CD8-positive, alpha-beta memory T cell (primary cell): Measurements from ENCODE around the gene S100A8. TPM values are rescaled to one million over a fixed set of nuclear protein-coding genes. Genes with fewer than 3 reads are reported as not detected.

Source experiments
- CTCF ChIA-PET: fragments of 350-600 bp; sonication (Branson Sonifier 250); formaldehyde crosslinking; loops from one replicate; lab custom pipeline; 2021; ENCODE audit warnings: antibody characterized with exemption; lab: Charles Lee
- POLR2A ChIA-PET: fragments of 350-600 bp; sonication (Branson Sonifier 250); formaldehyde crosslinking; loops from one replicate; lab custom pipeline; 2021; ENCODE audit warnings: antibody characterized with exemption; lab: Charles Lee
- DNase-seq, 5 donors: peaks; one replicate each; pipeline versions ENCODE4 v3.0.0 to v3.0.0-alpha.2; 2020 to 2022; ENCODE audit warnings: mixed read lengths in 1 of 5
- H3K27ac ChIP-seq: one replicate; pipeline ENCODE4 v1.7.0; 2013; ENCODE audit warnings: low read depth, mild to moderate bottlenecking, low read length, moderate library complexity
- H3K27me3 ChIP-seq: 2 replicates; pipeline ENCODE4 v1.7.0; 2013; ENCODE audit warnings: low read length, mild to moderate bottlenecking; ENCODE audit not compliant: insufficient read depth, poor library complexity, severe bottlenecking
- H3K36me3 ChIP-seq: 2 replicates; pipeline ENCODE4 v1.7.0; 2013; ENCODE audit warnings: mild to moderate bottlenecking, low read length, moderate library complexity; ENCODE audit not compliant: insufficient read depth
- H3K4me1 ChIP-seq: 2 replicates; pipeline ENCODE4 v1.7.0; 2013; ENCODE audit warnings: mild to moderate bottlenecking, low read length, moderate library complexity; ENCODE audit not compliant: insufficient read depth
- H3K4me3 ChIP-seq: 2 replicates; pipeline ENCODE4 v1.7.0; 2013; ENCODE audit warnings: mild to moderate bottlenecking, low read length
- H3K9me3 ChIP-seq: 2 replicates; pipeline ENCODE4 v1.7.0; 2013; ENCODE audit warnings: mild to moderate bottlenecking, low read length
- H3K27ac Mint-ChIP-seq, 8 donors: one replicate each; pipeline ENCODE4 v1.8.0; 2020 to 2021; ENCODE audit warnings: mixed read lengths in 8 of 8, mild to moderate bottlenecking in 6 of 8, inconsistent platforms in 3 of 8, moderate library complexity in 3 of 8
- H3K27me3 Mint-ChIP-seq, 2 donors: one replicate each; pipeline ENCODE4 v1.8.0; 2020 to 2021; ENCODE audit warnings: mixed read lengths in 2 of 2, mild to moderate bottlenecking in 1 of 2, moderate library complexity in 1 of 2
- H3K36me3 Mint-ChIP-seq, 3 donors: one replicate each; pipeline ENCODE4 v1.8.0; 2020 to 2021; ENCODE audit warnings: mixed read lengths in 3 of 3, inconsistent platforms in 1 of 3, mild to moderate bottlenecking in 1 of 3
- H3K4me1 Mint-ChIP-seq, 3 donors: one replicate each; pipeline ENCODE4 v1.8.0; 2020 to 2021; ENCODE audit warnings: mixed read lengths in 3 of 3, inconsistent platforms in 1 of 3, mild to moderate bottlenecking in 1 of 3
- H3K4me3 Mint-ChIP-seq, 7 donors: one replicate each; pipeline ENCODE4 v1.8.0; 2020 to 2021; ENCODE audit warnings: mixed read lengths in 7 of 7, mild to moderate bottlenecking in 6 of 7, moderate library complexity in 4 of 7, inconsistent platforms in 2 of 7
- H3K9me3 Mint-ChIP-seq, 5 donors: one replicate each; pipeline ENCODE4 v1.8.0; 2020 to 2022; ENCODE audit warnings: mixed read lengths in 5 of 5, mild to moderate bottlenecking in 3 of 5, moderate library complexity in 2 of 5, inconsistent platforms in 1 of 5
- polyA plus RNA-seq: library from polyadenylated mRNA; unstranded; fragments of 300-500 nt; fragmentation: Illumina TruSeq; gene quantifications from one replicate; pipeline ENCODE4 v1.2.3, GENCODE V29; 2021
- total RNA-seq, 2 experiments: library from RNA; stranded (reverse); gene quantifications; one replicate each; pipeline ENCODE4 v1.2.3, GENCODE V29; 2021

Gene S100A8
- total and polyA plus RNA-seq, 3 experiments from 2014 or later, result not detected

DNA sequence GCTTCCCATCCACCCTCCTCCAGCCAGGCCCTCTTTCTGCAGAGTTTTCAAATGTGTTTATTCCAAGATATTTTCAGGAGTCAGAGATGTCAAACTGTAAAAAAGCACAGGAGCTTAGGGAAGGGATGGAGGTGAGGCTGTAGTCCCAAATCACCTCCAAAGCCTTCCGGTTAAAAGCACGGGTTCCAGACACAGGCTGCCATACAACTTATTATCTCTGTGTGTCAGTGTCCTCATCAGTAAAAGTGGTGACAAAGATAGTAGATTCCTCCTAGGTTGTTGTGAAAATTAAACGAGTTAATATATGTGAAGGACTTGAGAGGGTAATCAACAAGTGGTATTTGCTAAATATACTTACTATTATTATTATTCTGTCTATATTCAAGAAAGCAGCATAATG is 40.6 kb upstream of the S100A8 start:
- Histone ChIP-seq H3K4me3 (no peak overlapping the region), H3K4me1 (no peaks in the 10 kb centered on the region), H3K9me3 (no peaks in the 10 kb centered on the region), H3K36me3 (no peaks in the 10 kb centered on the region), H3K27me3 (no peaks in the 10 kb centered on the region), H3K27ac (no peak overlapping the region)
- Mint-ChIP-seq H3K9me3 (no peaks in the 10 kb centered on the region), H3K36me3 (no peaks in the 10 kb centered on the region), H3K27me3 (peaks cover 26 to 53% of the 10 kb centered on the region in 2 donors), H3K27ac (no peak overlapping the region), H3K4me3 (no peak overlapping the region), H3K4me1 (no peaks in the 10 kb centered on the region)
- CTCF ChIA-PET, result no interaction called here
- DNase-seq, result no peak
- POLR2A ChIA-PET, result no interaction called here

DNA sequence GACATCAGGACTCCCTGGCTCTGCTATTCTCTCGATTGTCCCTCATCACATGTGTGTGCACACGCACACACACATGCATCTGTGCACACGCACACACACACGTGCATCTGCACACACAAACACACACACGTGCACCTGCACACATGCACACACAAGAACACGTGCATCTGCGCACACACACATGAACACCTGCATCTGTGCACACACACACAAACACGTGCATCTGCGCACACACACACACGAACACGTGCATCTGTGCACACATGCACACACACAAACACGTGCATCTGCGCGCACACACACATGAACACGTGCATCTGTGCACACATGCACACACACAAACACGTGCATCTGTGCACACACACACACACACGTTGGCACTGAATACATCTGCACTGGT is 40.1 kb upstream of the S100A8 start:
- Mint-ChIP-seq H3K4me1 (no peaks in the 10 kb centered on the region), H3K4me3 (no peak overlapping the region), H3K27ac (no peak overlapping the region), H3K36me3 (no peaks in the 10 kb centered on the region), H3K27me3 (peaks cover 24 to 49% of the 10 kb centered on the region in 2 donors), H3K9me3 (no peaks in the 10 kb centered on the region)
- no peaks in the 10 kb centered on the region for H3K4me1 ChIP-seq
- H3K27me3 ChIP-seq, result no peaks in the 10 kb centered on the region
- ChIA-PET POLR2A (no interaction called here), CTCF (no interaction called here)
- no peak for DNase-seq
- no peak overlapping the region for H3K4me3 ChIP-seq
- H3K9me3 ChIP-seq, result no peaks in the 10 kb centered on the region
- no peak overlapping the region for H3K27ac ChIP-seq
- no peaks in the 10 kb centered on the region for H3K36me3 ChIP-seq

GRCh38 chr1:153430561-153430960 is 39.7 kb upstream of the S100A8 start:
- ChIA-PET POLR2A (no interaction called here), CTCF (no interaction called here)
- DNase-seq, result no peak
- no peak overlapping the region for H3K27ac ChIP-seq
- no peak overlapping the region for H3K4me3 Mint-ChIP-seq
- no peaks in the 10 kb centered on the region for H3K27me3 ChIP-seq
- H3K4me3 ChIP-seq, result no peak overlapping the region
- H3K36me3 Mint-ChIP-seq, result no peaks in the 10 kb centered on the region
- H3K9me3 Mint-ChIP-seq, result no peaks in the 10 kb centered on the region
- no peak overlapping the region for H3K27ac Mint-ChIP-seq
- no peaks in the 10 kb centered on the region for H3K9me3 ChIP-seq
- H3K27me3 Mint-ChIP-seq, result peaks cover 24 to 48% of the 10 kb centered on the region in 2 donors
- H3K4me1 Mint-ChIP-seq, result no peaks in the 10 kb centered on the region
- H3K4me1 ChIP-seq, result no peaks in the 10 kb centered on the region
- no peaks in the 10 kb centered on the region for H3K36me3 ChIP-seq

- no peak for DNase-seq
- no peaks in the 10 kb centered on the region for H3K9me3 Mint-ChIP-seq
- no peak overlapping the region for H3K27ac ChIP-seq
- H3K27ac Mint-ChIP-seq, result no peak overlapping the region
- H3K27me3 Mint-ChIP-seq, result peaks cover 24 to 51% of the 10 kb centered on the region in 2 donors
- no peaks in the 10 kb centered on the region for H3K9me3 ChIP-seq
- H3K27me3 ChIP-seq, result no peaks in the 10 kb centered on the region
- no peaks in the 10 kb centered on the region for H3K36me3 ChIP-seq
- H3K4me3 ChIP-seq, result no peak overlapping the region
- no peak overlapping the region for H3K4me3 Mint-ChIP-seq
- no peaks in the 10 kb centered on the region for H3K4me1 ChIP-seq
- H3K4me1 Mint-ChIP-seq, result no peaks in the 10 kb centered on the region
- POLR2A ChIA-PET, result no interaction called here
- H3K36me3 Mint-ChIP-seq, result no peaks in the 10 kb centered on the region
- CTCF ChIA-PET, result no interaction called here
Measured at GRCh38 chr1:153430166-153430553, 39.3 kb upstream of the S100A8 start.

- ChIA-PET POLR2A (no interaction called here), CTCF (no interaction called here)
- no peaks in the 10 kb centered on the region for H3K27me3 ChIP-seq
- DNase-seq, result no peak
- H3K36me3 ChIP-seq, result no peaks in the 10 kb centered on the region
- H3K27ac Mint-ChIP-seq, result no peak overlapping the region
- peaks cover 30 to 51% of the 10 kb centered on the region in 2 donors for H3K27me3 Mint-ChIP-seq
- no peaks in the 10 kb centered on the region for H3K4me1 Mint-ChIP-seq
- H3K36me3 Mint-ChIP-seq, result no peaks in the 10 kb centered on the region
- no peak overlapping the region for H3K4me3 ChIP-seq
- H3K4me1 ChIP-seq, result no peaks in the 10 kb centered on the region
- H3K9me3 ChIP-seq, result no peaks in the 10 kb centered on the region
- H3K27ac ChIP-seq, result no peak overlapping the region
- peaks cover 0 to 2% (median 0%) of the 10 kb centered on the region in 5 donors for H3K9me3 Mint-ChIP-seq
- peak overlapping the region in 1 of 7 donors; percentile 52 for H3K4me3 Mint-ChIP-seq
Measured at GRCh38 chr1:153429266-153430165, 38.6 kb upstream of the S100A8 start.

- H3K27ac ChIP-seq, result no peak overlapping the region
- no peaks in the 10 kb centered on the region for H3K4me1 ChIP-seq
- no peaks in the 10 kb centered on the region for H3K36me3 ChIP-seq
- ChIA-PET CTCF (no interaction called here), POLR2A (no interaction called here)
- no peaks in the 10 kb centered on the region for H3K27me3 ChIP-seq
- no peaks in the 10 kb centered on the region for H3K9me3 ChIP-seq
- DNase-seq, result no peak
- H3K4me3 Mint-ChIP-seq, result no peak overlapping the region
- peaks cover 0 to 4% (median 0%) of the 10 kb centered on the region in 5 donors for H3K9me3 Mint-ChIP-seq
- no peaks in the 10 kb centered on the region for H3K4me1 Mint-ChIP-seq
- H3K27me3 Mint-ChIP-seq, result peaks cover 35 to 52% of the 10 kb centered on the region in 2 donors
- H3K36me3 Mint-ChIP-seq, result no peaks in the 10 kb centered on the region
- no peak overlapping the region for H3K4me3 ChIP-seq
- H3K27ac Mint-ChIP-seq, result no peak overlapping the region
Measured at GRCh38 chr1:153428791-153429190, 37.9 kb upstream of the S100A8 start.

GRCh38 chr1:153428073-153428638 is 37.3 kb upstream of the S100A8 start:
- no peak for DNase-seq
- Histone ChIP-seq H3K4me1 (no peaks in the 10 kb centered on the region), H3K9me3 (no peaks in the 10 kb centered on the region), H3K4me3 (no peak overlapping the region), H3K27ac (no peak overlapping the region), H3K36me3 (no peaks in the 10 kb centered on the region), H3K27me3 (no peaks in the 10 kb centered on the region)
- CTCF ChIA-PET, result no interaction called here
- no peak overlapping the region for H3K27ac Mint-ChIP-seq
- peaks cover 33 to 58% of the 10 kb centered on the region in 2 donors for H3K27me3 Mint-ChIP-seq
- peaks cover 0 to 4% (median 0%) of the 10 kb centered on the region in 5 donors for H3K9me3 Mint-ChIP-seq
- no peaks in the 10 kb centered on the region for H3K36me3 Mint-ChIP-seq
- no peak overlapping the region for H3K4me3 Mint-ChIP-seq
- no peaks in the 10 kb centered on the region for H3K4me1 Mint-ChIP-seq
- POLR2A ChIA-PET, result no interaction called here

DNA sequence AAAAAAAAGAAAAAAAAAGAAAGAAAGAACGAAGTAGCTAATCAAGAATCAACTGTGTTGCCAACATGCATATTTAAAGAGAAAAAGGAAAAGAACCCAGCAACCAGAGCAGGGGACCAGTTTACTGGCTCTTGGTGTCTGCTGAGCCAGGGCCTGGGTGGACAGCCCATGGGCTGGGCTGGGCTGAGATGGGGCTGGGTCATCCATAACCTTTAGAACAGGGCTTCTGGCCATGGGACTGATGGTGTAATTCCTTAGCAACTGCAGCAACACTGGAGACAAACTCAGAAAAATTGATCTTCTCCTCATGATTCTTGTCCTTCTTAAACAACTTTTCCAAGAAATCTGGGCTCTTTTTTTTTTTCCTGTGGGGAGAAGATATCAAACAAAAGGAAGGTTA is 35.9 kb upstream of the S100A8 start:
- H3K27me3 ChIP-seq, result no peaks in the 10 kb centered on the region
- H3K4me1 Mint-ChIP-seq, result no peaks in the 10 kb centered on the region
- no peak overlapping the region for H3K4me3 ChIP-seq
- no peak for DNase-seq
- H3K9me3 Mint-ChIP-seq, result peaks cover 0 to 4% (median 0%) of the 10 kb centered on the region in 5 donors
- H3K36me3 ChIP-seq, result no peaks in the 10 kb centered on the region
- H3K27ac Mint-ChIP-seq, result no peak overlapping the region
- CTCF ChIA-PET, result no interaction called here
- no peaks in the 10 kb centered on the region for H3K9me3 ChIP-seq
- no peak overlapping the region for H3K27ac ChIP-seq
- no peak overlapping the region for H3K4me3 Mint-ChIP-seq
- POLR2A ChIA-PET, result no interaction called here
- H3K36me3 Mint-ChIP-seq, result no peaks in the 10 kb centered on the region
- H3K27me3 Mint-ChIP-seq, result peaks cover 31 to 57% of the 10 kb centered on the region in 2 donors
- H3K4me1 ChIP-seq, result no peaks in the 10 kb centered on the region
